Measurements from ENCODE around the gene RALGDS.

- TF ChIP-seq POLR2A (IDR thresholded peaks at IDR 0.05) (no peak), CTCF (IDR thresholded peaks at IDR 0.05) (no peak)
These were observed 30.8 kb upstream of the RALGDS start for GRCh38 chr9:133151601-133152525.
